CD14-positive monocyte (primary cell): ENCODE data around the gene ZNF92. TPM values are rescaled to one million over a fixed set of nuclear protein-coding genes. Genes with fewer than 3 reads are reported as not detected.
"Not testable (repeated sequence)": the region's sequence is repeated elsewhere in the genome, so short reads cannot be mapped to it uniquely, and the experiment has no call there.

Experiments
- DNase-seq, 3 donors: peaks; one replicate each; pipeline ENCODE4 v3.0.0-alpha.2; 2011 to 2022
- H2AFZ ChIP-seq: 2 replicates; pipeline ENCODE4 v1.6.0; 2012; ENCODE audit warnings: mild to moderate bottlenecking, low read depth, low read length, inconsistent platforms; ENCODE audit not compliant: insufficient read depth, poor library complexity, severe bottlenecking
- H3K27ac ChIP-seq, 2 donors: 1 replicate in 1 of 2; 2 replicates in 1 of 2; pipeline ENCODE4 v1.5.1; 2012 to 2013; ENCODE audit warnings: low read length in 2 of 2, control low read depth in 1 of 2, inconsistent platforms in 1 of 2, low read depth in 1 of 2, mild to moderate bottlenecking in 1 of 2
- H3K27me3 ChIP-seq, 2 donors: one replicate each; pipeline versions ENCODE4 v1.6.0 to v1.6.1; 2011 to 2013; ENCODE audit warnings: low read length in 2 of 2; ENCODE audit not compliant: control insufficient read depth in 2 of 2, insufficient read depth in 2 of 2
- H3K36me3 ChIP-seq, 2 donors: replicated peaks in 1 of 2; 1 replicate in 1 of 2; 2 replicates in 1 of 2; pipeline versions ENCODE4 v1.5.1 to v1.6.1; 2012 to 2013; ENCODE audit warnings: low read length in 2 of 2, control low read depth in 1 of 2, inconsistent platforms in 1 of 2, mild to moderate bottlenecking in 1 of 2; ENCODE audit not compliant: insufficient read depth in 2 of 2, control insufficient read depth in 1 of 2
- H3K4me1 ChIP-seq, 2 donors: 1 replicate in 1 of 2; 2 replicates in 1 of 2; pipeline versions ENCODE4 v1.5.1 to v1.6.1; 2012 to 2013; ENCODE audit warnings: low read length in 2 of 2, control low read depth in 1 of 2, inconsistent platforms in 1 of 2, mild to moderate bottlenecking in 1 of 2, moderate library complexity in 1 of 2; ENCODE audit not compliant: insufficient read depth in 2 of 2, control insufficient read depth in 1 of 2
- H3K4me2 ChIP-seq: replicated peaks from 2 replicates; pipeline ENCODE3; 2012; ENCODE audit warnings: low read length, moderate library complexity, mild to moderate bottlenecking; ENCODE audit not compliant: poor library complexity, severe bottlenecking; ENCODE audit errors: extremely low read depth
- H3K4me3 ChIP-seq, 3 experiments: fragments of 200-600 bp in 1 of 3; sonication (generic) in 1 of 3; replicated peaks in 1 of 3; 1 replicate in 2 of 3; 2 replicates in 1 of 3; pipeline ENCODE4 v1.5.1; 2011 to 2013; ENCODE audit warnings: low read length in 3 of 3, mild to moderate bottlenecking in 3 of 3, control low read depth in 2 of 3, low read depth in 2 of 3, inconsistent platforms in 1 of 3, moderate library complexity in 1 of 3
- H3K79me2 ChIP-seq: 2 replicates; pipeline ENCODE4 v1.6.0; 2012; ENCODE audit warnings: mild to moderate bottlenecking, control low read depth, inconsistent platforms, low read length, moderate library complexity; ENCODE audit not compliant: insufficient read depth
- H3K9ac ChIP-seq: 2 replicates; pipeline ENCODE4 v1.6.0; 2017; ENCODE audit warnings: low read length, mild to moderate bottlenecking; ENCODE audit not compliant: insufficient read depth, poor library complexity, severe bottlenecking
- H3K9me3 ChIP-seq, 2 donors: replicated peaks in 1 of 2; 1 replicate in 1 of 2; 2 replicates in 1 of 2; pipeline versions ENCODE4 v1.5.1 to v1.6.1; 2012 to 2013; ENCODE audit warnings: low read length in 2 of 2, control low read depth in 1 of 2; ENCODE audit not compliant: control insufficient read depth in 1 of 2, insufficient read depth in 1 of 2
- H4K20me1 ChIP-seq: 2 replicates; pipeline ENCODE4 v1.6.0; 2012; ENCODE audit warnings: mild to moderate bottlenecking, low read length, control low read depth, moderate library complexity; ENCODE audit not compliant: insufficient read depth
- H3K27ac Mint-ChIP-seq, 7 donors: one replicate each; pipeline ENCODE4 v1.8.0; 2020; ENCODE audit warnings: mild to moderate bottlenecking in 7 of 7, mixed read lengths in 7 of 7, moderate library complexity in 6 of 7, inconsistent platforms in 2 of 7
- H3K27me3 Mint-ChIP-seq, 3 donors: one replicate each; pipeline ENCODE4 v1.8.0; 2021 to 2022; ENCODE audit warnings: low read depth in 3 of 3, mild to moderate bottlenecking in 3 of 3, mixed read lengths in 3 of 3, moderate library complexity in 3 of 3, inconsistent platforms in 1 of 3
- H3K36me3 Mint-ChIP-seq, 2 donors: one replicate each; pipeline ENCODE4 v1.8.0; 2020; ENCODE audit warnings: mixed read lengths in 2 of 2, inconsistent platforms in 1 of 2, mild to moderate bottlenecking in 1 of 2
- H3K4me1 Mint-ChIP-seq: one replicate; pipeline ENCODE4 v1.8.0; 2020; ENCODE audit warnings: mild to moderate bottlenecking, mixed read lengths
- H3K4me3 Mint-ChIP-seq, 2 donors: one replicate each; pipeline ENCODE4 v1.8.0; 2020; ENCODE audit warnings: mild to moderate bottlenecking in 2 of 2, mixed read lengths in 2 of 2, moderate library complexity in 1 of 2
- H3K9me3 Mint-ChIP-seq, 7 donors: one replicate each; pipeline ENCODE4 v1.8.0; 2020 to 2022; ENCODE audit warnings: mixed read lengths in 7 of 7, mild to moderate bottlenecking in 6 of 7, moderate library complexity in 6 of 7, inconsistent platforms in 2 of 7
- WGBS: methylation state at CpG from one replicate; pipeline ENCODE4 v1.1.5; 2013; ENCODE audit warnings: missing lambda C conversion rate; ENCODE audit not compliant: insufficient coverage; 5-methylcytosine and 5-hydroxymethylcytosine counted together
- intact Hi-C, 2 donors: fragments of 100-400 bp; cut with micrococcal nuclease; formaldehyde crosslinking; loops; one replicate each; pipeline versions ENCODE4 v1.15.0 to v1.15.1; 2023
- polyA plus RNA-seq, 3 donors: library from polyadenylated mRNA; depleted of rRNA in 1 of 3; unstranded in 2 of 3; stranded (reverse) in 1 of 3; fragments of 300-500 nt in 2 of 3; fragments of >200 nt in 1 of 3; fragmentation: Illumina TruSeq in 2 of 3; gene quantifications; 1 replicate in 2 of 3; 2 replicates in 1 of 3; pipeline ENCODE4 v1.2.3, GENCODE V29; 2012 to 2021
- TF ChIP-seq, protein P1 (sequence below): fragments of 200-600 bp; IDR thresholded peaks from one replicate; pipeline ENCODE4 v1.8.0; 2022; ENCODE audit warnings: antibody characterized with exemption, mild to moderate bottlenecking

ZNF92 gene
- polyA plus RNA-seq, 3 donors: 2.3 to 6.4 (median 4.1) TPM

- no peaks in the 10 kb centered on the region for H3K79me2 ChIP-seq
- H3K27me3 Mint-ChIP-seq: peaks cover 0 to 3% (median 0%) of the 10 kb centered on the region in 3 donors
- H3K4me3 Mint-ChIP-seq: no peak overlapping the region
- no peaks in the 10 kb centered on the region for H3K27me3 ChIP-seq
- H3K9me3 Mint-ChIP-seq: peaks cover 20 to 51% (median 39%) of the 10 kb centered on the region in 7 donors
- H3K27ac Mint-ChIP-seq: no peak overlapping the region
- H3K4me3 ChIP-seq: no peak overlapping the region
- no peak overlapping the region for H2AFZ ChIP-seq
- H3K4me1 Mint-ChIP-seq: no peaks in the 10 kb centered on the region
- H3K4me1 ChIP-seq: no peaks in the 10 kb centered on the region
- intact Hi-C loops: no loop called here
- H3K4me2 ChIP-seq: no peak overlapping the region
- DNase-seq: no peak
- peaks cover 29 to 36% of the 10 kb centered on the region in 2 donors for H3K9me3 ChIP-seq
- no peak overlapping the region for H3K9ac ChIP-seq
- H3K36me3 Mint-ChIP-seq: no peaks in the 10 kb centered on the region
- no peaks in the 10 kb centered on the region for H3K36me3 ChIP-seq
- H4K20me1 ChIP-seq: no peaks in the 10 kb centered on the region
- no peak overlapping the region for H3K27ac ChIP-seq
- TF ChIP-seq, protein P1, sequence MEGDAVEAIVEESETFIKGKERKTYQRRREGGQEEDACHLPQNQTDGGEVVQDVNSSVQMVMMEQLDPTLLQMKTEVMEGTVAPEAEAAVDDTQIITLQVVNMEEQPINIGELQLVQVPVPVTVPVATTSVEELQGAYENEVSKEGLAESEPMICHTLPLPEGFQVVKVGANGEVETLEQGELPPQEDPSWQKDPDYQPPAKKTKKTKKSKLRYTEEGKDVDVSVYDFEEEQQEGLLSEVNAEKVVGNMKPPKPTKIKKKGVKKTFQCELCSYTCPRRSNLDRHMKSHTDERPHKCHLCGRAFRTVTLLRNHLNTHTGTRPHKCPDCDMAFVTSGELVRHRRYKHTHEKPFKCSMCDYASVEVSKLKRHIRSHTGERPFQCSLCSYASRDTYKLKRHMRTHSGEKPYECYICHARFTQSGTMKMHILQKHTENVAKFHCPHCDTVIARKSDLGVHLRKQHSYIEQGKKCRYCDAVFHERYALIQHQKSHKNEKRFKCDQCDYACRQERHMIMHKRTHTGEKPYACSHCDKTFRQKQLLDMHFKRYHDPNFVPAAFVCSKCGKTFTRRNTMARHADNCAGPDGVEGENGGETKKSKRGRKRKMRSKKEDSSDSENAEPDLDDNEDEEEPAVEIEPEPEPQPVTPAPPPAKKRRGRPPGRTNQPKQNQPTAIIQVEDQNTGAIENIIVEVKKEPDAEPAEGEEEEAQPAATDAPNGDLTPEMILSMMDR: no peak
These were observed 49.0 kb downstream of the ZNF92 start for GRCh38 chr7:65422670-65423069.

DNA sequence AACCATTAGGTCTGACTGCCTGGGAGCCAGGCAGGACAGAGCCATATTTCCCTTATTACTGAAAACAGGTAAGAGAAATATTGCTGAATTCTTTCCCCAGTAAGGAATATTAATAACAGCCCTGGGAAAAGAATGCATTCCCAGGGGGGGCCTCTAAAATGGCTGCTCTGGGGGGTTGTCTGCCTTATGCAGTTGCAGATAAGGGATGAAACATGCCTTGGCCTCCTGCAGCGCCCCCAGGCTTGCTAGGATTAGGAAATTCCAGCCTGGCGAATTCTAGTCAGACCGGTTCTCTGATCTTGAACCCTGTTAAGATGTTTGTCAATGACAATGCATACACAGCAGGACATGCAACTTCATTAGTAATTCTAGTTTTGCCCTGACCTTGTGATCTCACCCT is 49.6 kb downstream of the ZNF92 start:
- H3K4me1 Mint-ChIP-seq: not testable (repeated sequence)

More for the DNA sequence above, 49.6 kb downstream of the ZNF92 start:
- H3K4me3 Mint-ChIP-seq, H3K4me2 ChIP-seq, DNase-seq, H3K9ac ChIP-seq, H3K4me3 ChIP-seq, H4K20me1 ChIP-seq, intact Hi-C loops, H3K36me3 Mint-ChIP-seq, H3K27me3 ChIP-seq, H3K4me1 ChIP-seq, H3K27ac Mint-ChIP-seq, H2AFZ ChIP-seq, H3K27me3 Mint-ChIP-seq, H3K36me3 ChIP-seq, H3K27ac ChIP-seq, H3K79me2 ChIP-seq: not testable (repeated sequence)
- H3K9me3 Mint-ChIP-seq: peaks cover 24 to 56% (median 40%) of the 10 kb centered on the region in 7 donors
- 86% methylated on average over 3 of the region's 3 CpGs for WGBS
- H3K9me3 ChIP-seq: peaks cover 29 to 40% of the 10 kb centered on the region in 2 donors
